Activated CD4-positive, CD25-positive, alpha-beta regulatory T cell (primary cell): ENCODE measurements around the gene DLG2.
"Not testable (repeated sequence)": the region's sequence is repeated elsewhere in the genome, so short reads cannot be mapped to it uniquely, and the experiment has no call there.

Experiments
- DNase-seq, 4 experiments: peaks; one replicate each; lab custom pipeline; 2025; lab: John Stamatoyannopoulos, UW

DLG2 gene

GRCh38 chr11:85231588-85231987 lies 395.6 kb downstream of the DLG2 start:
- no peak for DNase-seq

GRCh38 chr11:85229723-85230122 lies 397.4 kb downstream of the DLG2 start:
- not testable (repeated sequence) for DNase-seq

- no peak for DNase-seq
These were observed 430.2 kb downstream of the DLG2 start for GRCh38 chr11:85196968-85197367.

- DNase-seq, result no peak
These were observed 431.2 kb downstream of the DLG2 start for GRCh38 chr11:85195934-85196333.

DNA sequence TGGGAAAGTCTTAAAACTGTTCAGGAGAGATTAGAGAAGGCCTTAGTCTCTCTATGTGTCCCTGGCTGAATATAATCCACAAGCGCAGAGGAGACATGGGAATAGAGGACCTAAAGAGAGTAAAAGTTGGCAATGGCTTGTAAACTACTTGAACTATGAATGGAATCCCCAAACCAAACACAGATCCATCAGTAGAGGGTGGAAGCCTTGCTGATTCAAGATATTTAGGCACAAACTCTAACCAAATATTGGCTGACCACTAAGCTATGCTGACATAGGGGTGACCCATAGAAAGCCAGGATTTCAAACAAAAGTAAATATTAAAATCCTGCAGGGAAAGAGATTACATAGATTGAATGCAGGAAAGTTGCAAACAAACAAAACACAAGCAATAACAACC lies 439.2 kb downstream of the DLG2 start:
- DNase-seq, result no peak

GRCh38 chr11:85184721-85185120 lies 442.4 kb downstream of the DLG2 start:
- DNase-seq, result no peak

DNA sequence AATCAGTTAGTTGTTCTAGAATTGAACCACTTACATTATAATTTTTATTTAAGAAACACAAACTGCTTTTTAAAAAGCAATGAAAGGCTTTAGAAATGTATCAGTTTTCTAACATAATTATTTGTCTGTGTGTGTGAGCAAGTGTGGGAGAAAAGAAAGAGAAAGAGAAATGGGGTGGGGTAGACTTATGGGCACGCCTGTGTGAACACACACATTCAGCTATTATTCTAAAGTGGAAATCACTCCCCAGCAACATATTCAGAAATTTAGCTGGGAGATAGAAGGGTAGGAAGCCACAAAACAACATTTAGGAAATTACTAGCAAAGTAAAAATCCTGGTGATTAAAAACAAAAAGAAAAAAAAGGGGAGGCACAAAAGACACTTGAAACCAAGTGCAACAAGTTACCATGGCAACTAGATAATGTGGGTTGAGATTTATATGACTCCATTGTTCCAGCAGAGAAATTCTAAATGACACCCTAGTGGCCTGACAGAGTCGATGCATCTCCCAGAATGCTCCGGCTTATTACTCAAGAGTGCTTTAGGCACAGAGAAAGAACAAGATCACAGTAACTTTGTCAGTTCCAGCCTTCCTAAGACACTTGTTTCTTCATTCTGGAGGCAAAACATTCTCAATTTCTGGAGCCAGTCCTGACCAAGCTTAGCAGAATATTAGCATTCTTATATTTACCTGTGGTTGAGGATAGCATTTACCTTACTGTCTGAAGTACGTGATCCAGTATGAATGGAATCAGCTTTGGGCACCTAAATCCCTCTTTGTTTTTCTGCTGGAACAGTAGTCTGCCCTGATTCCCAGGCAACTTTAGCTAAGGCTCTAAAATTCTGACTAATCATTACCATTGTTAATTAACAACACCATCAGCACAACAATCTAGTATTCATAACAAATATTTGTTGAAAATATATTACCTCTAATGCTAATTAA lies 444.4 kb downstream of the DLG2 start:
- no peak for DNase-seq

DNA sequence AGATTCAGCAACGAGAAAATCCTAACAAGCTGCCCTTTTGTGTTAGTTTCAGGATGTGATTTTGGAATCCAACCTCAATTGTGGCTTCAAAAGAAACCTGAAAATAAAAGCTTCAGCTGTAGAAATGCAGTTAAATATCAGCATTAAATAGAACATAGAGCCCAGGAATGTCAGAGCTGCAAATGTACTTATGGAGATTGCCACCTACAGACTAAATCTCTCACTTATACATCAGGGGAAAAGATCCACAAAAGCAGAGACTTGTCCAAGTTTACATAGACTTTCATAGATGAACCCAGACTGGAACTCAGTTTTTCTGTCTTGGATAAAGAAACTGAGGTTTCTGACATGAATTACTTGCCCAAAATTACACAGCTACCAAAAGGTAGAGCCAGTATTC lies 446.6 kb downstream of the DLG2 start:
- no peak for DNase-seq

- DNase-seq, result no peak
These were observed 455.4 kb downstream of the DLG2 start for GRCh38 chr11:85171648-85172257.

DNA sequence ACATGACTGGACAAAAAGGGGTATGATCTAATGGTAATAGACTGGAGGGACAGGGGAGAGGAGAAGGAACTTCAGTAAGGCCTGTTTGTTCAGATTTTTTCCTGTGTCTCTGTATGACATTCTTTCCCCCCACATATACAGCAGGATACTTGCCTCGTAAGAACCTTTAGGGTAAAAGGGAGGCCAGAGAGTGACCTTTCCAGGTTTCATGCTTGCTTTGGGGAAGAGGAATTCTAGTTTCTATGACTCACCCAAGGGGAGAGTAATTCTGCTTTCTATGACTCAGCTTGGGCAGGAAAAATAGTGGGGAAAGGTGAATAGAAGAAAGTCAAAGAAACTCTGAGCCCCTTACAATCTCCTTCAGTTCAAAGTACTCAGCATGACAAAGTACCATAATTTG lies 457.0 kb downstream of the DLG2 start:
- DNase-seq, result no peak

DNA sequence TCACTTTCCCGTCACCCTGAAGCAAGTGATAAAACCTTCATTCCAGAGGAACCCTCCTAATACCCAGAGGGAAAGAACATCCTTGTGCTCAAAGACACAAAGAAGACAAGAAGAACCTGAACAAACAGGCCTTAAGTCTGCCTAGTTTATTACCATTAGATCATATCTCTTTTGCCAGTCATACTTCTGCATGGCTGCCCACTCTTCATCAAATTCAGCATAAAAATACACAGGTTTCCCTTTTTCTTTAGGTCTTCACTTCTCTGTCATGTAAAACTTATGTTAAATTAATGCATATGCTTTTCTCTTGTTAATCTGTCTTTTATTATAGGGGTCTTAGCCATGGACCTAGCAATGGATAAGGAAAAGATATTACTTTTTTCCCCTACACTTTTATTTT lies 459.7 kb downstream of the DLG2 start:
- no peak for DNase-seq

GRCh38 chr11:85167038-85167437 lies 460.1 kb downstream of the DLG2 start:
- DNase-seq, result no peak

- DNase-seq, result no peak
These were observed 461.3 kb downstream of the DLG2 start for GRCh38 chr11:85165819-85166218.

- no peak for DNase-seq
These were observed 462.4 kb downstream of the DLG2 start for GRCh38 chr11:85164743-85165142.

- no peak for DNase-seq
These were observed 472.9 kb downstream of the DLG2 start for GRCh38 chr11:85154294-85154693.

GRCh38 chr11:85137597-85137996 lies 489.5 kb downstream of the DLG2 start:
- no peak for DNase-seq

DNA sequence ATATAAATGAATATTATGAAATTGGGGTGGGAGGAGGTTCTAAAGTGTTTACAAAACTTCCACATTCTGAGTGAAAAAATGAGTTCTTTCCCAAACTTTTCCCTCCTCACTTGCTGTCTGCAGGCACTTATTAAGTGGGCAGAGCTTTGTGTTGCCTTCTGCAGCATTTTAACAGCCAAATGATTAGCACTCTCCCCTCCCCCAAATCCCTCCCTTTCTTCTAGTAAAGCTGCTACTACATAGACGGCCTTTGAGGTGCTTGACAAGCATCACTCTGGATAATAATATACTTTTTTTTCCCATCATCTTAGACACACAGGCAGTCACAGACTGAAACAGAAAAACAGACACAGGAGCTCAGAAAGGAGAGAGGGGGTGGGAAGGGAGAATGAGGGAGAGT lies 493.5 kb downstream of the DLG2 start:
- no peak for DNase-seq

GRCh38 chr11:85132851-85133585 lies 494.1 kb downstream of the DLG2 start:
- DNase-seq, result no peak

DNA sequence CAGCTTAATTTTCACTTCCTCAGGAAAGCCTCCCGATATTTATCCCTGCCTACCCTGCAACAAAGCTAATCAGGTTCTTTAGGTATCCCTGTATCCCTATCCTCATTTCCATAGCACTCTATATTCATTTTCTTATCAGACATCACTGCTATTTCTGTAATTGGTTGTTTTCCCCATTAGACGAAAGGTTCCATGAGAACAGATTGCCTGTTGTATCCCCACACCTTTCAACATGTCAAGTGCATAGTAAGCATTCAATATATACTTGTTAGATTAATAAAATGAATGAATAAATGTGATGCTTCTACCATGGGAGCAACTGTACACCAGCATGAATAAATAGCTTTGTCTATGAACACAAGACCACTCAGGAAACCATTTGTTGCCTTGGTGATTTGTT lies 499.8 kb downstream of the DLG2 start:
- no peak for DNase-seq

GRCh38 chr11:85123752-85124231 lies 503.4 kb downstream of the DLG2 start:
- no peak for DNase-seq

DNA sequence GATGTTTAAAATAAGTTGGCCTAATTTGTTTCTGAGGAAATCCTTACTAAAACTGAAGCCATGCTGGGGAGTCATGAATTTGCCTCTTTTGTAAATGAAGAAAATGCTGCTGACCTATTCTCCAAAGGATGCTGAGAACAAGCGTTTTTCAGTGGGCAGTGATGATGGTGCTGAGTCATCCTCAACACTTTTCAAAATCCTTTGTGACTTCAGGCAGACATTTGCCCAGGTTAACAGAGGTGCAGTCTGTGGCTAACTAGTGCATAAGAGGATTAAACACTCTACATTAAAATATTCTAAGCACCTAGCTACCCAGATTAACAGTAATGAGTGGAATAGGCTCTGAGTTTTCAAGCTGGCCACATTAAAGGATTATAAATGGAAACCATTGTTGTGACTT lies 509.0 kb downstream of the DLG2 start:
- DNase-seq, result no peak

DNA sequence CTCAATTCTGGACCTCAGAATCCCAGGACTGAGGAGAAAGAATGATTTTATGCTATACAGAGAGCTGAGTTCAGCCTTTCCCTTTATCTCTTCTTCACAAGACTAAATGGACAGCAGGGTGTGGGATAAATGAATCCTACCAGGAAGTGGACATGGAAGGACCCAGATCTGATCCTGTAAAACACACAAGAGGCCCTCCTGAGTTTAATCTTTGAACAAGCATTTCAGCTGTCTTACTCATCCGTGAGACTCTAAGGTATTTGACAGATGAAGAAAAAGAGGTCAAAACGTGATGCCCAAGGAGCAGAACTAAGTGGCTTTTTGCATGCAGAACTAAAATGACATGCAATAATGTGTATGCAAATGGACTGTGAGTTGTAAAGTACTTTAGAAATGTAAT lies 511.3 kb downstream of the DLG2 start:
- DNase-seq, result no peak

GRCh38 chr11:85114786-85115185 lies 512.4 kb downstream of the DLG2 start:
- no peak for DNase-seq
